ENCODE results near the gene PAX5. TPM values are rescaled to one million over a fixed set of nuclear protein-coding genes. Genes with fewer than 3 reads are reported as not detected.

The PAX5 gene
- total and polyA plus RNA-seq, 2 of the 13 experiments (the other 11 are each of a cell fraction or from before 2014, with no cell fraction given), result not detected

DNA sequence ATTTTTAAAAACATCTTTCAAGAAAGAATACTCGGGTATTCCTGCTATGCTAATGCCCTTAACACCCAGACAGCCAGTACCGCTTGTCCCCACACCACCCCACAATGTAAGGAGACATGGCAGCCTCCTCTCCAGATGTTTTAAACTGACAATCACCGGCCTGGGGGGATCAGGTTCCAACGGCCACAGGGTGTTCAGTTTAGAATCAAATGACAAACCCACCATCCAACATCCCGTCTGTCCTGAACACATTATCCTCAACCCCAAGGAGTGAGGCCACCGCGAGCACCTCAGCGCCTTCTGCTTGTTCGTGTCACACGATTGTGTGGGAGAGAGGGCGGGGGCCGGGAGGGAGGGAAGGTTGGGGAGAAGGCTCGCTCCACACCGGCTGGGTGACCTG lies 152.8 kb downstream of the PAX5 start:
- Histone ChIP-seq H3K79me2 (ENCODE audit: insufficient read depth, low read length) (no peaks in the 10 kb centered on the region), H3K4me3 (replicated peaks in 1 of 3; ENCODE audit: insufficient read depth in 1 of 3, low read depth in 2 of 3, low read length in 3 of 3) (no peak overlapping the region), H3K9me3 (ENCODE audit: low read length) (no peaks in the 10 kb centered on the region), H3K27ac (ENCODE audit: extremely low read length, insufficient read depth, low read length) (no peak overlapping the region), H3K27me3 (ENCODE audit: control insufficient read depth in 1 of 2, insufficient read depth in 2 of 2, low read length in 2 of 2) (peaks cover 5 to 49% of the 10 kb centered on the region in 2 experiments), H3K36me3 (replicated peaks in 1 of 2; ENCODE audit: control insufficient read depth in 1 of 2, insufficient read depth in 2 of 2, low read length in 2 of 2) (no peaks in the 10 kb centered on the region), H4K20me1 (ENCODE audit: insufficient read depth, low read length) (no peaks in the 10 kb centered on the region), H3K4me1 (ENCODE audit: insufficient read depth, low read length) (peaks cover 12% of the 10 kb centered on the region; the same call in 1 of the 2 replicates), H2AFZ (ENCODE audit: low read length) (no peak overlapping the region), H3K4me2 (ENCODE audit: low read depth, low read length) (no peak overlapping the region), H3K9ac (ENCODE audit: insufficient read depth, low read depth, low read length) (no peak overlapping the region)
- ChIA-PET CTCF (ENCODE audit: low intra/inter-chr PET ratio, low total read pairs) (no interaction called here), POLR2A (no interaction called here)
- ATAC-seq (no peak), DNase-seq (ENCODE audit: low spot score) (no peak), FAIRE-seq (no peak)
- no TSS peak for BruUV-seq (replicated peaks)
- 48% methylated on average over 6 of the region's 14 CpGs for WGBS (ENCODE audit: low lambda C conversion rate)
- in situ Hi-C loops (cut with HindIII; ENCODE audit: extremely low pct_ligation_motif_present, low pct_unique_long_range_greater_than_20kb), result loop anchor here (10.0 kb wide), 1 partner anchor 93 kb away; no protein-coding TSS in a partner anchor
- intact Hi-C loops (cut with micrococcal nuclease; ENCODE audit: unreplicated experiment), result no loop called here
- TF ChIP-seq SRSF4 (IDR thresholded peaks at IDR 0.05; ENCODE audit: low read depth, low read length, poor library complexity, severe bottlenecking) (no peak), MTA1 (CRISPR knock-in tag; IDR thresholded peaks at IDR 0.05; ENCODE audit: borderline replicate concordance) (no peak), ETS1 (CRISPR knock-in tag; IDR thresholded peaks at IDR 0.05) (no peak), ZNF687 (CRISPR knock-in tag; IDR thresholded peaks at IDR 0.05) (no peak), ZBTB1 (CRISPR knock-in tag; IDR thresholded peaks at IDR 0.05; ENCODE audit: borderline replicate concordance) (no peak), SATB2 (CRISPR knock-in tag; IDR thresholded peaks at IDR 0.05) (no peak), CERS6 (CRISPR knock-in tag; IDR thresholded peaks at IDR 0.05) (no peak), ZNF773 (CRISPR knock-in tag; IDR thresholded peaks at IDR 0.05; ENCODE audit: borderline replicate concordance) (no peak), IKZF4 (CRISPR knock-in tag; IDR thresholded peaks at IDR 0.05; ENCODE audit: borderline replicate concordance, low read depth, not compliant biosample characterization) (no peak), SMAD1 (CRISPR knock-in tag; IDR thresholded peaks at IDR 0.05; ENCODE audit: borderline replicate concordance, low read depth) (no peak)
- TF ChIP-seq, protein P1, sequence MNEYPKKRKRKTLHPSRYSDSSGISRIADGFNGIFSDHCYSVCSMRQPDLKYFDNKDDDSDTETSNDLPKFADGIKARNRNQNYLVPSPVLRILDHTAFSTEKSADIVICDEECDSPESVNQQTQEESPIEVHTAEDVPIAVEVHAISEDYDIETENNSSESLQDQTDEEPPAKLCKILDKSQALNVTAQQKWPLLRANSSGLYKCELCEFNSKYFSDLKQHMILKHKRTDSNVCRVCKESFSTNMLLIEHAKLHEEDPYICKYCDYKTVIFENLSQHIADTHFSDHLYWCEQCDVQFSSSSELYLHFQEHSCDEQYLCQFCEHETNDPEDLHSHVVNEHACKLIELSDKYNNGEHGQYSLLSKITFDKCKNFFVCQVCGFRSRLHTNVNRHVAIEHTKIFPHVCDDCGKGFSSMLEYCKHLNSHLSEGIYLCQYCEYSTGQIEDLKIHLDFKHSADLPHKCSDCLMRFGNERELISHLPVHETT (CRISPR knock-in tag; conservative IDR thresholded peaks at IDR 0.05), result no peak
- TF ChIP-seq, protein P2, sequence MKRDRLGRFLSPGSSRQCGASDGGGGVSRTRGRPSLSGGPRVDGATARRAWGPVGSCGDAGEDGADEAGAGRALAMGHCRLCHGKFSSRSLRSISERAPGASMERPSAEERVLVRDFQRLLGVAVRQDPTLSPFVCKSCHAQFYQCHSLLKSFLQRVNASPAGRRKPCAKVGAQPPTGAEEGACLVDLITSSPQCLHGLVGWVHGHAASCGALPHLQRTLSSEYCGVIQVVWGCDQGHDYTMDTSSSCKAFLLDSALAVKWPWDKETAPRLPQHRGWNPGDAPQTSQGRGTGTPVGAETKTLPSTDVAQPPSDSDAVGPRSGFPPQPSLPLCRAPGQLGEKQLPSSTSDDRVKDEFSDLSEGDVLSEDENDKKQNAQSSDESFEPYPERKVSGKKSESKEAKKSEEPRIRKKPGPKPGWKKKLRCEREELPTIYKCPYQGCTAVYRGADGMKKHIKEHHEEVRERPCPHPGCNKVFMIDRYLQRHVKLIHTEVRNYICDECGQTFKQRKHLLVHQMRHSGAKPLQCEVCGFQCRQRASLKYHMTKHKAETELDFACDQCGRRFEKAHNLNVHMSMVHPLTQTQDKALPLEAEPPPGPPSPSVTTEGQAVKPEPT (CRISPR knock-in tag; IDR thresholded peaks at IDR 0.05; ENCODE audit: low read depth), result no peak
- TF ChIP-seq, protein P3, sequence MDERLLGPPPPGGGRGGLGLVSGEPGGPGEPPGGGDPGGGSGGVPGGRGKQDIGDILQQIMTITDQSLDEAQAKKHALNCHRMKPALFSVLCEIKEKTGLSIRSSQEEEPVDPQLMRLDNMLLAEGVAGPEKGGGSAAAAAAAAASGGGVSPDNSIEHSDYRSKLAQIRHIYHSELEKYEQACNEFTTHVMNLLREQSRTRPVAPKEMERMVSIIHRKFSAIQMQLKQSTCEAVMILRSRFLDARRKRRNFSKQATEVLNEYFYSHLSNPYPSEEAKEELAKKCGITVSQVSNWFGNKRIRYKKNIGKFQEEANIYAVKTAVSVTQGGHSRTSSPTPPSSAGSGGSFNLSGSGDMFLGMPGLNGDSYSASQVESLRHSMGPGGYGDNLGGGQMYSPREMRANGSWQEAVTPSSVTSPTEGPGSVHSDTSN (CRISPR knock-in tag; IDR thresholded peaks at IDR 0.05), result no peak

All from HepG2 (cell line).